ENCODE results near the gene C19orf73. TPM values are rescaled to one million over a fixed set of nuclear protein-coding genes. Genes with fewer than 3 reads are reported as not detected.
A peak's percentile ranks its signal among the peaks of the same experiment; 100 is the strongest.

C19orf73 gene
- total and polyA plus RNA-seq, 9 of the 15 experiments (the other 6 are each of a cell fraction or from before 2014, with no cell fraction given) = 0.08 to 7.4 (median 1.4) TPM

DNA sequence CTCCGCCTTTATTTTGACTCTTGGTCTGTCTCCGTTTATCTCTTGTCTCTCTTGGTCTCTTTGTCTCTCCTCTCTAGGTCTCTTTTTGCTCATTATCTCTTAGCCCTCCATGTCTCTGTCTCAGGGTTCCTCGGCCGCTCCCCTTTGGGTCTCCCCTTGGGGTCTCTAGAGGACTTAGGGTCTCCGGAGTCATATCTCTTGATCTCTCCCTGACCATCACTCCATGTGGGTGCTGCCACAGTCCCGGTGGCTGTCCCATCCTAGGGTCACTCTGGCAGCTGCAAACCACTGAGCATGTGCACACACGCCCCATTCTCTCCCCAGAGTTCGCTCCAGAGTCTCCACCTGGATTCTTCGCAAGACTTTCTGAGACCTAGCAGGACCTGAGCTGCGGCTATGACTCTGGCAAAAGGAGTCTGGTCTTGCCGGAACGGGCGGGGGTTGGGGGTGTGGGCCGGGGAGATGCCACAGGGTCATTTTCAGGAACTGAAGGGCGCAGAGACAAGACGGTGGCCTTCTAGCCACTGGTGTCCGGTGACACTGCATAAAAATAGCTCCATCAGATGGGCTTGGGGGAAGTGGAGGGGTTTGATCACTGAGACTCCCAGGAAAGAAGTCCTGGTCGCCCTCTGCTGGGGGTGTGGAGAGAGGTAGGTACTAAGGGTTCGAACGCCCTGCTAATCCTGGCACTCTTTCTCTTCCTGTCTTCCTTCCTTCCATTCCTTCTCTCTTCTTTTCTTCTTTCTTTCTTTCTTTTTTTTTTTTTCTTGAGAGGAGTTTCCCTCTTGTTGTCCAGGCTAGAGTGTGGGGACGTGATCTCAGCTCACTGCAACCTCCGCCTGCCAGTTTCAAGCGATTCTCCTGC, 45.2 kb downstream of the C19orf73 start (continued):
- TF ChIP-seq PPARD (CRISPR knock-in tag; IDR thresholded peaks at IDR 0.05) (no peak), TCF7L2 (IDR thresholded peaks at IDR 0.05; ENCODE audit: low read depth, low read length) (no peak), RFX1 (IDR thresholded peaks at IDR 0.05) (no peak), ZNF407 (IDR thresholded peaks at IDR 0.05; ENCODE audit: low read depth) (peak; percentile 73), ZNF175 (CRISPR knock-in tag; IDR thresholded peaks at IDR 0.05; ENCODE audit: low read depth) (no peak), ZNF282 (CRISPR knock-in tag; IDR thresholded peaks at IDR 0.05) (no peak), NBN (IDR thresholded peaks at IDR 0.05; ENCODE audit: low read depth) (peak; percentile 63; the same call in 1 of the 2 replicates), RNF2 (IDR thresholded peaks at IDR 0.05) (no peak), ZNF316 (IDR thresholded peaks at IDR 0.05) (peak; percentile 86), MNT (conservative IDR thresholded peaks at IDR 0.05) (peak in 1 of 2 experiments; percentile 40; a peak in 2 of 4 replicates), SIN3A (IDR thresholded peaks at IDR 0.05; ENCODE audit: borderline replicate concordance in 2 of 2, control insufficient read depth in 1 of 2, low read depth in 2 of 2, low read length in 2 of 2) (no peak), DPF2 (IDR thresholded peaks at IDR 0.05) (peak; percentile 67)
- TF ChIP-seq, protein P1, sequence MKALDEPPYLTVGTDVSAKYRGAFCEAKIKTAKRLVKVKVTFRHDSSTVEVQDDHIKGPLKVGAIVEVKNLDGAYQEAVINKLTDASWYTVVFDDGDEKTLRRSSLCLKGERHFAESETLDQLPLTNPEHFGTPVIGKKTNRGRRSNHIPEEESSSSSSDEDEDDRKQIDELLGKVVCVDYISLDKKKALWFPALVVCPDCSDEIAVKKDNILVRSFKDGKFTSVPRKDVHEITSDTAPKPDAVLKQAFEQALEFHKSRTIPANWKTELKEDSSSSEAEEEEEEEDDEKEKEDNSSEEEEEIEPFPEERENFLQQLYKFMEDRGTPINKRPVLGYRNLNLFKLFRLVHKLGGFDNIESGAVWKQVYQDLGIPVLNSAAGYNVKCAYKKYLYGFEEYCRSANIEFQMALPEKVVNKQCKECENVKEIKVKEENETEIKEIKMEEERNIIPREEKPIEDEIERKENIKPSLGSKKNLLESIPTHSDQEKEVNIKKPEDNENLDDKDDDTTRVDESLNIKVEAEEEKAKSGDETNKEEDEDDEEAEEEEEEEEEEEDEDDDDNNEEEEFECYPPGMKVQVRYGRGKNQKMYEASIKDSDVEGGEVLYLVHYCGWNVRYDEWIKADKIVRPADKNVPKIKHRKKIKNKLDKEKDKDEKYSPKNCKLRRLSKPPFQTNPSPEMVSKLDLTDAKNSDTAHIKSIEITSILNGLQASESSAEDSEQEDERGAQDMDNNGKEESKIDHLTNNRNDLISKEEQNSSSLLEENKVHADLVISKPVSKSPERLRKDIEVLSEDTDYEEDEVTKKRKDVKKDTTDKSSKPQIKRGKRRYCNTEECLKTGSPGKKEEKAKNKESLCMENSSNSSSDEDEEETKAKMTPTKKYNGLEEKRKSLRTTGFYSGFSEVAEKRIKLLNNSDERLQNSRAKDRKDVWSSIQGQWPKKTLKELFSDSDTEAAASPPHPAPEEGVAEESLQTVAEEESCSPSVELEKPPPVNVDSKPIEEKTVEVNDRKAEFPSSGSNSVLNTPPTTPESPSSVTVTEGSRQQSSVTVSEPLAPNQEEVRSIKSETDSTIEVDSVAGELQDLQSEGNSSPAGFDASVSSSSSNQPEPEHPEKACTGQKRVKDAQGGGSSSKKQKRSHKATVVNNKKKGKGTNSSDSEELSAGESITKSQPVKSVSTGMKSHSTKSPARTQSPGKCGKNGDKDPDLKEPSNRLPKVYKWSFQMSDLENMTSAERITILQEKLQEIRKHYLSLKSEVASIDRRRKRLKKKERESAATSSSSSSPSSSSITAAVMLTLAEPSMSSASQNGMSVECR (CRISPR knock-in tag; IDR thresholded peaks at IDR 0.05) = no peak

All from K562 (cell line).